H9 (cell line): ENCODE results near the gene PNMA6E. TPM values are rescaled to one million over a fixed set of nuclear protein-coding genes. Genes with fewer than 3 reads are reported as not detected.

Experiments used
- DNase-seq: peaks from one replicate; pipeline ENCODE4 v3.0.0-alpha.2; 2017
- H2AFZ ChIP-seq: one replicate; pipeline ENCODE4 v1.6.1; 2013; ENCODE audit warnings: mild to moderate bottlenecking, low read length, control low read depth, moderate library complexity
- H2AK5ac ChIP-seq: 2 replicates; pipeline ENCODE4 v1.6.1; 2013; ENCODE audit warnings: low read length, control low read depth, mixed read lengths; ENCODE audit not compliant: insufficient read length
- H2BK120ac ChIP-seq: one replicate; pipeline ENCODE4 v1.6.1; 2013; ENCODE audit warnings: low read depth, mild to moderate bottlenecking, low read length, control low read depth, inconsistent platforms; ENCODE audit not compliant: poor library complexity, severe bottlenecking
- H2BK12ac ChIP-seq: 2 replicates; pipeline ENCODE4 v1.6.1; 2013; ENCODE audit warnings: low read length, control low read depth, mixed read lengths, low read depth; ENCODE audit not compliant: insufficient read length
- H2BK15ac ChIP-seq: 2 replicates; pipeline ENCODE4 v1.6.1; 2013; ENCODE audit warnings: low read depth, low read length, control low read depth
- H2BK20ac ChIP-seq: one replicate; pipeline ENCODE4 v1.6.1; 2013; ENCODE audit warnings: low read depth, mild to moderate bottlenecking, low read length, control low read depth, inconsistent platforms; ENCODE audit not compliant: poor library complexity, severe bottlenecking
- H2BK5ac ChIP-seq: 2 replicates; pipeline ENCODE4 v1.6.1; 2013; ENCODE audit warnings: low read length, control low read depth, mixed read lengths; ENCODE audit not compliant: insufficient read length
- H3K14ac ChIP-seq: 2 replicates; pipeline ENCODE4 v1.6.1; 2013; ENCODE audit warnings: low read length, control low read depth; ENCODE audit not compliant: insufficient read depth
- H3K18ac ChIP-seq: 2 replicates; pipeline ENCODE4 v1.6.1; 2013; ENCODE audit warnings: low read depth, mild to moderate bottlenecking, mixed read lengths, low read length, control low read depth; ENCODE audit not compliant: insufficient read length
- H3K23ac ChIP-seq: 2 replicates; pipeline ENCODE4 v1.6.1; 2013; ENCODE audit warnings: low read length, control low read depth, mixed read lengths, low read depth; ENCODE audit not compliant: insufficient read length
- H3K23me2 ChIP-seq: 2 replicates; pipeline ENCODE4 v1.6.1; 2013; ENCODE audit warnings: low read depth, mild to moderate bottlenecking, mixed read lengths, low read length, control low read depth; ENCODE audit not compliant: insufficient read length, poor library complexity, severe bottlenecking
- H3K27ac ChIP-seq: 2 replicates; pipeline ENCODE4 v1.5.1; 2013; ENCODE audit warnings: low read length, control low read depth, mixed read lengths, low read depth; ENCODE audit not compliant: insufficient read length
- H3K27me3 ChIP-seq: 2 replicates; pipeline ENCODE4 v1.6.1; 2013; ENCODE audit warnings: low read length, control low read depth, inconsistent platforms; ENCODE audit not compliant: insufficient read depth
- H3K4ac ChIP-seq: 2 replicates; pipeline ENCODE4 v1.6.1; 2013; ENCODE audit warnings: low read depth, mild to moderate bottlenecking, control low read depth, inconsistent platforms, low read length, moderate library complexity
- H3K4me1 ChIP-seq: 2 replicates; pipeline ENCODE4 v1.6.1; 2013; ENCODE audit warnings: low read length, control low read depth, inconsistent platforms; ENCODE audit not compliant: insufficient read depth
- H3K4me2 ChIP-seq: 2 replicates; pipeline ENCODE4 v1.6.1; 2013; ENCODE audit warnings: low read length, control low read depth, mixed read lengths; ENCODE audit not compliant: insufficient read length, insufficient read depth
- H3K56ac ChIP-seq: 2 replicates; pipeline ENCODE4 v1.6.1; 2013; ENCODE audit warnings: low read depth, mild to moderate bottlenecking, mixed read lengths, low read length, control low read depth; ENCODE audit not compliant: insufficient read length
- H3K79me1 ChIP-seq: 2 replicates; pipeline ENCODE4 v1.6.1; 2013; ENCODE audit warnings: low read depth, mild to moderate bottlenecking, moderate library complexity, low read length, control low read depth, inconsistent platforms; ENCODE audit not compliant: insufficient read depth, poor library complexity, severe bottlenecking
- H3K79me2 ChIP-seq: 2 replicates; pipeline ENCODE4 v1.6.1; 2013; ENCODE audit warnings: low read length, control low read depth, inconsistent platforms; ENCODE audit not compliant: insufficient read depth
- H3K9ac ChIP-seq: 2 replicates; pipeline ENCODE4 v1.6.1; 2013; ENCODE audit warnings: low read length, control low read depth, mixed read lengths; ENCODE audit not compliant: insufficient read length; ENCODE audit errors: extremely low read depth
- H3K9me3 ChIP-seq: one replicate; pipeline ENCODE4 v1.6.1; 2013; ENCODE audit warnings: low read depth, low read length, inconsistent platforms; ENCODE audit not compliant: control insufficient read depth
- H3T11ph ChIP-seq: one replicate; pipeline ENCODE4 v1.6.1; 2013; ENCODE audit warnings: mild to moderate bottlenecking, low read length, control low read depth, inconsistent platforms
- H4K20me1 ChIP-seq: one replicate; pipeline ENCODE4 v1.6.1; 2013; ENCODE audit not compliant: control insufficient read depth, insufficient read length, insufficient read depth
- H4K5ac ChIP-seq: 2 replicates; pipeline ENCODE4 v1.6.1; 2013; ENCODE audit warnings: low read depth, mild to moderate bottlenecking, mixed read lengths, low read length, control low read depth; ENCODE audit not compliant: insufficient read length
- H4K8ac ChIP-seq: replicated peaks from 2 replicates; pipeline ENCODE4 v1.6.1; 2013; ENCODE audit warnings: low read length, control low read depth, mixed read lengths, low read depth; ENCODE audit not compliant: insufficient read length
- H4K91ac ChIP-seq: 2 replicates; pipeline ENCODE4 v1.6.1; 2013; ENCODE audit warnings: low read depth, mild to moderate bottlenecking, moderate library complexity, mixed read lengths, low read length, control low read depth; ENCODE audit not compliant: insufficient read length
- H3K27ac Mint-ChIP-seq, 3 experiments: 2 replicates in 2 of 3; 3 replicates in 1 of 3; pipeline ENCODE4 v1.8.0; 2020 to 2021; ENCODE audit warnings: mixed read lengths in 3 of 3, mild to moderate bottlenecking in 1 of 3, moderate library complexity in 1 of 3
- H3K27me3 Mint-ChIP-seq: 2 replicates; pipeline ENCODE4 v1.8.0; 2021; ENCODE audit warnings: low read depth, mild to moderate bottlenecking, moderate library complexity, mixed read lengths
- H3K36me3 Mint-ChIP-seq, 3 experiments: 2 replicates in 2 of 3; 3 replicates in 1 of 3; pipeline ENCODE4 v1.8.0; 2020 to 2021; ENCODE audit warnings: low read depth in 3 of 3, mixed read lengths in 3 of 3; ENCODE audit not compliant: insufficient read depth in 1 of 3
- H3K4me1 Mint-ChIP-seq, 2 experiments: 2 replicates each; pipeline ENCODE4 v1.8.0; 2020; ENCODE audit warnings: mixed read lengths in 2 of 2
- H3K4me3 Mint-ChIP-seq, 2 experiments: 2 replicates in 1 of 2; 3 replicates in 1 of 2; pipeline ENCODE4 v1.8.0; 2020 to 2021; ENCODE audit warnings: mild to moderate bottlenecking in 2 of 2, mixed read lengths in 2 of 2, moderate library complexity in 1 of 2
- H3K9me3 Mint-ChIP-seq, 2 experiments: 2 replicates in 1 of 2; 3 replicates in 1 of 2; pipeline ENCODE4 v1.8.0; 2020; ENCODE audit warnings: mild to moderate bottlenecking in 2 of 2, mixed read lengths in 2 of 2, moderate library complexity in 1 of 2
- CTCF ChIP-seq: fragments of 200-600 bp; sonication (generic); conservative IDR thresholded peaks from 3 replicates; pipeline ENCODE4 v1.8.0; 2021; ENCODE audit warnings: antibody characterized with exemption, mild to moderate bottlenecking
- WGBS: extraction: QIAGEN DNeasy Blood & Tissue Kit; methylation state at CpG from one replicate; pipeline ENCODE4 v1.1.7; 2013; ENCODE audit warnings: missing lambda C conversion rate, low lambda C conversion rate, mixed read lengths; ENCODE audit not compliant: insufficient read length; ENCODE audit errors: extremely low coverage; 5-methylcytosine and 5-hydroxymethylcytosine counted together
- total RNA-seq: library from RNA; stranded (reverse); gene quantifications from 2 replicates; pipeline ENCODE4 v1.2.1, GENCODE V29; 2021

Gene PNMA6E
- total RNA-seq, 1 experiment from 2014 or later, result not detected

- Histone ChIP-seq H3K4ac (no peak overlapping the region), H2AK5ac (no peak overlapping the region), H3K27ac (no peak overlapping the region), H3K79me2 (no peaks in the 10 kb centered on the region), H3K14ac (no peak overlapping the region), H3K9ac (no peak overlapping the region), H2AFZ (no peak overlapping the region), H2BK15ac (no peak overlapping the region), H3K18ac (no peak overlapping the region), H3K4me1 (no peaks in the 10 kb centered on the region), H4K20me1 (no peaks in the 10 kb centered on the region), H3K27me3 (no peaks in the 10 kb centered on the region), H2BK20ac (no peak overlapping the region), H3T11ph (no peak overlapping the region), H3K9me3 (peaks cover 64% of the 10 kb centered on the region), H3K23ac (no peak overlapping the region), H3K23me2 (no peaks in the 10 kb centered on the region), H3K4me2 (no peak overlapping the region), H4K8ac (no peak overlapping the region), H2BK12ac (no peak overlapping the region), H4K91ac (no peak overlapping the region), H2BK5ac (no peak overlapping the region), H2BK120ac (no peak overlapping the region), H3K56ac (no peak overlapping the region), H3K79me1 (no peaks in the 10 kb centered on the region), H4K5ac (no peak overlapping the region)
- no peak for DNase-seq
- Mint-ChIP-seq H3K4me3 (no peak overlapping the region), H3K9me3 (peaks cover 75 to 76% of the 10 kb centered on the region in 2 experiments), H3K27me3 (no peaks in the 10 kb centered on the region; the same call in none of the 2 replicates), H3K4me1 (peaks cover 2 to 14% of the 10 kb centered on the region in 2 experiments; a peak in 3 of 4 replicates), H3K27ac (no peak overlapping the region), H3K36me3 (peaks cover 2 to 6% (median 4%) of the 10 kb centered on the region in 3 experiments; a peak in 4 of 7 replicates)
- no peak for TF ChIP-seq CTCF
- no CpG with 5 or more reads among the region's 18 CpGs for WGBS
Measured at GRCh38 chrX:153421856-153422255, 20.7 kb upstream of the PNMA6E start.
